HG03442 (cell line): Measurements from ENCODE around the gene BMF.
"Not testable (repeated sequence)": the region's sequence is repeated elsewhere in the genome, so short reads cannot be mapped to it uniquely, and the experiment has no call there.

Experiments used
- ATAC-seq: cut with Tn5 transposase; IDR thresholded peaks from one replicate; pipeline ENCODE4 v1.9.1; 2021; ENCODE audit warnings: mild to moderate bottlenecking, moderate library complexity; ENCODE audit not compliant: unreplicated experiment

BMF gene

DNA sequence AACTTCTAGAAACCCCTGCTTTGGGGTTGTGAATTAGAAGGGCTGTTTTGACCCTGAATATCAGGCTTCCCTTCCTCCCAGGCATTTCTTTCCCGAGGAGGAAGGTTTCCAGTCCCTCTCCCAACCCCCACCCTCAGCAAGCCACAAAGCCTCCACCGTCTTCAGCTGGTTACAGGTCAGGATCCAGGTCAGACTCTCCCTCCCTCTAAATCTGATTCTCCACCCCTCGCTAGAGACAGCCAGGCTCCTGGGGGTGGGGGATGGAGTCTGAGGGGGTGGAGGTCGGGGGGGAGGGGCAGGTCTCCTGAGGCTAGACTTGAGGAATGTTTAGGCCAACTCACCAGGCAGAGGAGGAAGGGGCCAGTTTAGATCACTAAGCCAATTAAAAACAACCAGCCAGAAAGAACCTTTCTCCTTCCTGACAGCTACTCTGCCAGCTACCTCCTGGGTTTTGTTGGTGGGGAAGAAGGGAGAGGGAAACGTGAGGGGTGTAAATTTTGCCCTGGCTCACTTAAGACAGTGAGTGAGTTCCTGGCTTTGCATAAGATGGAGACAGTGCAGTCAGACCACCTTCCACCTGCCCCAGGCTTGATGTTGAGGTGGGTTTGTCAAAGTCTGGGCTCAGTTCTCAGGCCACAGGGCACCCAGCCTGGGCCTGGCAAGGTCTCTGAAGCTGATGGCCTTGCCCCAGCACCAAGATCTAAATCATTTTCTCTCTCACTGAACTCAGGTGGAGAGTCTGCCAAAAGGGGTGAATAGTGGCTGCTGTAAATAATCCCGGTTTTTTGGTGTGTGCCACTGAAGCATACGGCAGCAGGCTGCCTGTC, 19.5 kb downstream of the BMF start:
- ATAC-seq, result no peak

GRCh38 chr15:40087991-40088928, 20.4 kb downstream of the BMF start:
- ATAC-seq, result no peak

DNA sequence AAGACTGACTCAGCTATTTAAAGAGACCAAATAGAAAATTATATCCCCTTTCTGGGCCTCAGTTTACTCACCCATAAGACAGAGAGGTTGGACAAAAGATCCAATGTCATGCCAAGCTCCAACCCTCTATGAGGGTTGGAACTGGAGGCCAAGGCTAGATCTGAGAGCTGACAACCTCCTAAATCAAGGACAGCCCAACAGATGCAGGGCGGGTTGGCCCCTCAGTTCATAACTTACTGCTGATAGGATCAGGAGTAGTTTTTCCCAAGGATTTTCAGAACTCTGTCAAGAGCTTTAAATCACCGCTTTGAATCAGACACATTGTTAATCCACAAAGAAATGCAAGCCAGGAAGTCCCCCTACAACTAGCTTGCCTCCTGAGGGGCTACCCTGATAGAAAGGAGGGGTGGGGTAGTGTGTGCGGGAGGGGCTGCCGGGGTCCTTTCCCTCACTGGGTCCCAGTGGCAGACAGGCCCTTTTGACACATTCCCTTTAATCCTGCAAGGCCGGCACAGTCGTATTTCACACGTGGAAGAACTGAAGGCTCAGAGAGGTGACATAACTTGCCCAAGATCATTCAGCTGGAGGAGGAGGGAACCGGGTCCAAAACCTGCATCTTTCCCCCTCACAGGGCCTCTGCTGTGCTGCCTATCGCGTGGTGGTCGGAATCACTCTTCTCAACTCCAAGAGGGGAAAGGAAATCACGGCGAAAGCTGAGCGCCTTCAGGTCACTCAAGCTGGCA, 21.4 kb downstream of the BMF start:
- ATAC-seq, result no peak

- ATAC-seq, result no peak
Measured at GRCh38 chr15:40085266-40085665, 23.4 kb downstream of the BMF start.

GRCh38 chr15:40084650-40085049, 24.0 kb downstream of the BMF start:
- ATAC-seq, result no peak

DNA sequence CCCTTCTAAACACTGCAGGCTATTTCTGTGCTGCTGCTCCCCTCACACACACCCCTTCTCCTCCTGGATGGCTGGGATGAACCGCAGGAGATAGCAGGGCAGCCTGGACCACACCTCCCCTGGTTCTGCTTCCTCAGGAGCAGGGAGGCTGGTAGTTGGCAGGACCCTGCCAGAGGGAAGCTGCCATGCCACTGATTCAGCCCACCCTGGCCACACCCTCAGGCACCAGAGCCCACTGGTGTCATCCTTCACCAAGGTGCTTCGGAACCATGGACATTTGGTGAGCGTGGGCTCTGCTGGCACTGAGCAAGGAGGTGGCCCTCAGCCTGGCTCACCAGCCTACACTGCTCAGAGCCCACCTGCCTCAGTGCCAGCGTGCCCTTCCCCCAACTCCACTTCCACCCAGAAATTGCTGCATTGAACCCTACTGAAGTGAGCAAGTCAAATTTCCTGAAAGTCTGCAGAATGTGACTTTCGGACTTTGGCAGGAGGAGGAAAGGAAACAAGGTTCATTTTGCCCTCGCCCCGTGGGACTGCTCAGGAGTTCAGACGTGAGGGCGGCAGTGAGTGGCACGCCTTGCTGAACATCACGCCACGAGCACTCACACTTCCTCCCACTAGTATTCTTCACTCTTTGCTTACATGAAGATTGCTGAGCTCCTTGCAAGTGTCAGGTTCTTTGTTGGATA, 26.3 kb downstream of the BMF start:
- no peak for ATAC-seq

DNA sequence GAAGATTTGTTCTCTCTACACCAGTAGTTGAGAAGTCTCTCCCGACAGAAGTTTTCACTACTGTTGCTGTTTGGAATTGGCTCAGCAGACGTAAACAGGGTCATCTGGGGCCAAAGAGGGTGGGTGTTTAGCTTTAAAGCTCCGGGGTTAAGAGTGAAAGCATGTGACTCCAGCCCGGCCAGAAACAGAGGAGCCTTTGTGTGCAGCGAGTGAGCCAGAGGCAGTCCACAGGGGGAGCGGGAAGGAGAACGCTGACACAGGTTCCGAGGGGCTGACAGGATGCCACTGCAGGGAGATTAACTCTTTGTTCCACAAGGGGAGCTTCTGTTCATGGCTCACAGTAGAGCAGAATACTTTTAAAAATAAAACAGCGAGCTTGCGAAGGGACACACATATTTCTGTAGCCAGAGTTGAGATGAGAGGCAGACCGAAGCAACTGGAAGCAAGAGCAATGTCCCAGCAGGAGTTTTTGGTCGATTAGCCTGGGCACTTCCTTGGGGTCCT, 26.9 kb downstream of the BMF start:
- no peak for ATAC-seq

DNA sequence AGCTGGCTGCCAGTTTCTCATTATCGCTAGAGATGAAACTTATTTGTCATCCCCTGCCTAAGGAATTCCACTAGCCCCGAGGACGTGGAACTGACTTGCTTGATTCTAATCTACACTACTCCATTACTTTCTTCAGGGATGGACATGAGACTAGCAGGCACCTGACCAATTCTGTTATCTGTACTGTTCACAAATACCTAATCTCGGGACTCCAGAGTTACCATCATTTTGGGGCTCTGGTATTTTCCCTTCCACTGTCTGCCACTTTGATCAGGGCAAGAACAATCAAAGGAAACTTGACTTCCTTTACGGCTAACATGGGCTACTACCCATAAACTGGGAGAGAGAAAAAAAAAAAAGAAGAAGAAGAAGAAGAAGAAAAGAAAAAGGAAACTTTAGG, 27.8 kb downstream of the BMF start:
- no peak for ATAC-seq

DNA sequence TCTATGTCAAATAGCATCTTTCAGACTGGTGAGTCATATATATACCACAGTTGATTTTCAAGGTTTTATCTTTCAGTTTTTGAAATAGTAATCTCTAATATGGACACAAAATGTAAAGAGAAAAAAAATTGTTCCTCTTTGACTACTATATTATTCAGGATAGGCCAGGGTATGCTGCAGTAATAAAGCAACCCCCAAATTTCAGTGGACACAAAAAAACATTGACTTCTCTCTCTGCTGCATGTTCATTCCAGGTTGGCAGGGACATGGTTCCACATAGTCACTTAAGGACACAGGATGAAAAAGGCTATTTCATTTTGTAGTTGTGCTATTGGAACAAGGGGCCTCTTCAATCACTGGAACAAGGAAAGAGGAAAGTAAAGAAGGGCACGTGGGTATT, 28.6 kb downstream of the BMF start:
- ATAC-seq, result no peak

GRCh38 chr15:40079456-40079855, 29.2 kb downstream of the BMF start:
- ATAC-seq, result no peak

- no peak for ATAC-seq
Measured at GRCh38 chr15:40075298-40076044, 33.2 kb downstream of the BMF start.

DNA sequence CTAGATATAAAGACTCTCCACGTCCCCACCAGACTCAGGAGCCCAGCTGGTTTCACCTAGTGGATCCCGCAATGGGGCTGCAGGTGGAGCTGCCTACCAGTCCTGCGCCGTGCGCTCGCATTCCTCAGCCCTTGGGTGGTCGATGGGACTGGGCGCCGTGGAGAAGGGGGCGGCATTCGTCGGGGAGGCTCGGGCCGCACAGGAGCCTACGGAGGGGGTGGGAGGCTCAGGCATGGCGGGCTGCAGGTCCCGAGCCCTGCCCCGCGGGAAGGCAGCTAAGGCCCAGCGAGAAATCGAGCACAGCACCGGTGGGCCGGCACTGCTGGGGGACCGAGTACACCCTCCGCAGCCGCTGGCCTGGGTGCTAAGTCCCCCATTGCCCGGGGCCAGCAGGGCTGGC, 34.0 kb downstream of the BMF start:
- not testable (repeated sequence) for ATAC-seq

- not testable (repeated sequence) for ATAC-seq
Measured at GRCh38 chr15:40073716-40074490, 34.8 kb downstream of the BMF start.

GRCh38 chr15:40072216-40072990, 36.3 kb downstream of the BMF start:
- no peak for ATAC-seq

- no peak for ATAC-seq
Measured at GRCh38 chr15:40070608-40071218, 38.0 kb downstream of the BMF start.

DNA sequence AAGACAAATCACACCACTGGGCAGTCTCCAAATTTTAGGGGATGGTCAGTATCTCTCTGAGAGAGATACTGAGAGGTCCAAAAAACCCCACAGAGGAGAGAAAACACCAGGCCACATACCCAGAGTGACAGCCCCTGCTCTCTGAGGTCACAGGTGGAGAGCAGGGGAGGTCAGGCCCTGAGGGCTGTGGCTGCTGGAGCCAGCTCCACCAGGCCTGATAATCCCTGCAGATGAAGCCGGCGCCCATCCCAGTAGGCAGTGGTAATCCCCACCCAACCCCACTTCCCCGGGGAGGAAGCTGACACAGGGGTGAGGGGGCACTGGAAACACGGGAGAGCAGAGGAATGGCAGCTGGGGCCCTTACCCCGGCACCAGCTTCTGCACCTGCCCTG, 38.5 kb downstream of the BMF start:
- no peak for ATAC-seq
